ENCODE data around the gene RCOR1. TPM values are rescaled to one million over a fixed set of nuclear protein-coding genes. Genes with fewer than 3 reads are reported as not detected.

RCOR1 gene
- total and polyA plus RNA-seq, 2 donors (not counting 1 experiment from before 2014, with no cell fraction given), result 8.7 to 37.1 TPM

DNA sequence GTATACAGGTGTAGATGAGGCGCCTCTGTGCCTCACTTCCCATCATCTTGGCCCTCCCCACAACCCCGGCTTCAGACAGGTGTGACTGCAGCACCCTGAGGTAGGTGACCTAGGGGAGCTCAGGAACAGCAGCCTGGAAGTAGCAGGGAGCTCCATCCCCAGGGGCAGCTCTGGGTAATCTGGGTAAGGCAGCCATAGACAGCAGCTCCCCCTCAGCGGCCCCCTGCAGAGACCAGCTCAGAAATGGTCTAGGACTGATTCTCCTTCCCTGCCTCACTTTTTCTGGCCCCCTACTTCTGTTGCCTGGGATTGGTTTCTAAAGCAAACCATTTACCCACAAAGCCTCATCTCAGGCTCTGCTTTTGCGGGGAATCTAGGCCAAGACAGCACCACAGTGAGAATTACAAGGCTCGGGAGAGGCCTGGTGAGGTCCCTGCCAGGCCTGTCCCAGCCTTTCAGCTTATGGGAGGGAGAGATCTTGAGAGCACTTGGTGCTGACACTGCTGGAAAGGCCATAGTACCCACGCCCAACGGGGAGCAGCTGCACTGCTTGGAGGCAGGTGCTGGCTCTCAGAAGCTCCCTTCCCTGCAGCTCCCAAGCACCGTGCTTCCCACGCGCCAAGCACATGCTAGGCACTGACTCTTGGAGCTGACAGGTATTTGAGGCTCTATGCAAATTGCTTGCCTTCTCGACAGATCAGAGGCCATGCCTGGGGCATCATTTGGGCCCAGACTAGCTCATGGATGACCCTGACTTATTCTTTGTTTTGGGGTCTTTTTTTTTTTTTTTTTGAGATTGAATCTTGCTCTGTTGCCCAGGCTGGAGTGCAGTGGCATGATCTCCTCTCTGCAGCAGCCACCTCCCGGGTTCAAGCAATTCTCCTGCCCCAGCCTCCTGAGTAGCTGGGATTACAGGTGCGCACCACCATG is 139.7 kb downstream of the RCOR1 start:
- intact Hi-C loops (cut with micrococcal nuclease), result no loop called here
- H2AFZ ChIP-seq (ENCODE audit: insufficient read depth, low read depth, low read length, poor library complexity, severe bottlenecking), result no peak overlapping the region
- no peak overlapping the region for H3K27ac ChIP-seq (ENCODE audit: low read length in 2 of 2)
- H4K20me1 ChIP-seq (ENCODE audit: control insufficient read depth, insufficient read depth, low read length, poor library complexity, severe bottlenecking), result no peaks in the 10 kb centered on the region
- Mint-ChIP-seq H3K4me1 (no peaks in the 10 kb centered on the region), H3K27me3 (no peaks in the 10 kb centered on the region), H3K9me3 (ENCODE audit: insufficient read depth) (no peaks in the 10 kb centered on the region), H3K4me3 (no peak overlapping the region), H3K27ac (no peak overlapping the region)
- no peak overlapping the region for H3K9ac ChIP-seq (ENCODE audit: low read length)
- peaks cover 1 to 25% of the 10 kb centered on the region in 2 experiments for H3K36me3 ChIP-seq (replicated peaks in 1 of 2; ENCODE audit: control extremely low read depth in 1 of 2, control insufficient read depth in 1 of 2, extremely low read depth in 1 of 2, insufficient read depth in 2 of 2, low read length in 1 of 2)
- H3K4me3 ChIP-seq (ENCODE audit: control extremely low read depth in 1 of 5, extremely low read depth in 1 of 5, insufficient read depth in 1 of 5, low read depth in 2 of 5, low read length in 4 of 5), result no peak overlapping the region
- no peaks in the 10 kb centered on the region for H3K9me3 ChIP-seq (ENCODE audit: control extremely low read depth in 1 of 3, control insufficient read depth in 2 of 3, insufficient read depth in 1 of 3, low read length in 2 of 3)
- WGBS (ENCODE audit: insufficient coverage), result 92% methylated on average over 10 of the region's 13 CpGs
- ChIA-PET POLR2A (interaction anchor here (0.6 to 0.7 kb wide), 2 partner anchors 36 to 188 kb away, joined by 3 to 5 read pairs; no protein-coding TSS in a partner anchor), CTCF (no interaction called here)
- ATAC-seq (ENCODE audit: low read depth) (no peak), DNase-seq (no peak)
- H3K27me3 ChIP-seq (replicated peaks in 1 of 4; ENCODE audit: control extremely low read depth in 1 of 4, control insufficient read depth in 3 of 4, insufficient read depth in 4 of 4, low read length in 3 of 4), result no peaks in the 10 kb centered on the region
- H3K4me2 ChIP-seq (replicated peaks; ENCODE audit: low read depth, low read length, poor library complexity, severe bottlenecking), result no peak overlapping the region
- no peaks in the 10 kb centered on the region for H3K4me1 ChIP-seq (ENCODE audit: control insufficient read depth in 2 of 2, insufficient read depth in 2 of 2, low read length in 2 of 2)
- no peak for TF ChIP-seq EZH2 (IDR thresholded peaks at IDR 0.05; ENCODE audit: borderline replicate concordance, insufficient read depth, low read depth, low read length, poor library complexity, severe bottlenecking)
- TF ChIP-seq CTCF (IDR thresholded peaks at IDR 0.05), result no peak
- no peaks in the 10 kb centered on the region for H3K79me2 ChIP-seq (ENCODE audit: control insufficient read depth, insufficient read depth, low read length)

DNA sequence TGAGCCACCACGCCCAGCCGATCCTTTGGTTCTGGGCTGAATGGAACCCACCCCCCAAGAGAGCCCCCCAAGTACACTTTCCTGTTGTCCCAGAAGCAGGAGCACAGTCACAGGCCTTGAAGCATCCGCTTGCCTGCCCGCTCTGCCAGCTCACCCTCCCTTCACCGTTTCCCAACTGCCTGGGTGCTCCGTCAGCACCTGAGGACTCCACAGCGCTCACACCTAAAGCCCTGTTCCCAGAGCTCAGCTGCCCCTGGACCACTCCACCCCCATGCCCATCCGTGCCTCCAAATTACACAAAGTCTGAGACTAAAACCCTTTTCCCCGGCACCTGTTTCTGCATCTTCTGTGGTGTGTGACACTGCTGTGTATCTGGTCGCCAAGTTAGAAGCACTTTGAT is 140.5 kb downstream of the RCOR1 start:
- no peaks in the 10 kb centered on the region for H3K4me1 ChIP-seq (ENCODE audit: control insufficient read depth in 2 of 2, insufficient read depth in 2 of 2, low read length in 2 of 2)
- no peaks in the 10 kb centered on the region for H3K4me1 Mint-ChIP-seq
- no peak overlapping the region for H3K4me3 Mint-ChIP-seq
- POLR2A ChIA-PET, result no interaction called here
- intact Hi-C loops (cut with micrococcal nuclease), result no loop called here
- H3K9me3 ChIP-seq (ENCODE audit: control extremely low read depth in 1 of 3, control insufficient read depth in 2 of 3, insufficient read depth in 1 of 3, low read length in 2 of 3), result no peaks in the 10 kb centered on the region
- TF ChIP-seq CTCF (IDR thresholded peaks at IDR 0.05) (no peak), EZH2 (IDR thresholded peaks at IDR 0.05; ENCODE audit: borderline replicate concordance, insufficient read depth, low read depth, low read length, poor library complexity, severe bottlenecking) (no peak)
- H2AFZ ChIP-seq (ENCODE audit: insufficient read depth, low read depth, low read length, poor library complexity, severe bottlenecking), result no peak overlapping the region
- 100% methylated on average over 10 of the region's 10 CpGs for WGBS (ENCODE audit: insufficient coverage)
- CTCF ChIA-PET, result no interaction called here
- H3K79me2 ChIP-seq (ENCODE audit: control insufficient read depth, insufficient read depth, low read length), result no peaks in the 10 kb centered on the region
- no peak for DNase-seq
- no peak overlapping the region for H3K9ac ChIP-seq (ENCODE audit: low read length)
- H3K4me3 ChIP-seq (ENCODE audit: control extremely low read depth in 1 of 5, extremely low read depth in 1 of 5, insufficient read depth in 1 of 5, low read depth in 2 of 5, low read length in 4 of 5), result no peak overlapping the region
- no peaks in the 10 kb centered on the region for H3K27me3 Mint-ChIP-seq
- no peak overlapping the region for H3K27ac Mint-ChIP-seq
- no peaks in the 10 kb centered on the region for H3K9me3 Mint-ChIP-seq (ENCODE audit: insufficient read depth)
- H3K27me3 ChIP-seq (replicated peaks in 1 of 4; ENCODE audit: control extremely low read depth in 1 of 4, control insufficient read depth in 3 of 4, insufficient read depth in 4 of 4, low read length in 3 of 4), result no peaks in the 10 kb centered on the region
- peaks cover 0 to 17% of the 10 kb centered on the region in 2 experiments for H3K36me3 ChIP-seq (replicated peaks in 1 of 2; ENCODE audit: control extremely low read depth in 1 of 2, control insufficient read depth in 1 of 2, extremely low read depth in 1 of 2, insufficient read depth in 2 of 2, low read length in 1 of 2)
- H3K27ac ChIP-seq (ENCODE audit: low read length in 2 of 2), result no peak overlapping the region
- no peak overlapping the region for H3K4me2 ChIP-seq (replicated peaks; ENCODE audit: low read depth, low read length, poor library complexity, severe bottlenecking)
- no peaks in the 10 kb centered on the region for H4K20me1 ChIP-seq (ENCODE audit: control insufficient read depth, insufficient read depth, low read length, poor library complexity, severe bottlenecking)
- ATAC-seq (ENCODE audit: low read depth), result no peak

Data from B cell (primary cell).